NB4 (cell line): Measurements from ENCODE around the gene MAML2.

Experiments used
- CTCF ChIP-seq: IDR thresholded peaks from one replicate; pipeline ENCODE4 v1.5.1; 2012; ENCODE audit warnings: low read depth, low read length
- MAX ChIP-seq: IDR thresholded peaks from 2 replicates; pipeline ENCODE4 v1.6.1; 2011; ENCODE audit warnings: low read depth, low read length
- MYC ChIP-seq: IDR thresholded peaks from 2 replicates; pipeline ENCODE4 v1.6.1; 2011; ENCODE audit warnings: low read depth, low read length
- POLR2A ChIP-seq: IDR thresholded peaks from 2 replicates; pipeline ENCODE4 v1.6.1; 2011; ENCODE audit warnings: mild to moderate bottlenecking; ENCODE audit not compliant: insufficient read length; ENCODE audit errors: extremely low read depth

- no peak for TF ChIP-seq CTCF
- TF ChIP-seq MAX, result no peak
- no peak for TF ChIP-seq MYC
- no peak for TF ChIP-seq POLR2A
These were observed 353.2 kb downstream of the MAML2 start for GRCh38 chr11:95989780-95990179.
